ENCODE measurements around the gene TNFRSF4.

TNFRSF4 gene

DNA sequence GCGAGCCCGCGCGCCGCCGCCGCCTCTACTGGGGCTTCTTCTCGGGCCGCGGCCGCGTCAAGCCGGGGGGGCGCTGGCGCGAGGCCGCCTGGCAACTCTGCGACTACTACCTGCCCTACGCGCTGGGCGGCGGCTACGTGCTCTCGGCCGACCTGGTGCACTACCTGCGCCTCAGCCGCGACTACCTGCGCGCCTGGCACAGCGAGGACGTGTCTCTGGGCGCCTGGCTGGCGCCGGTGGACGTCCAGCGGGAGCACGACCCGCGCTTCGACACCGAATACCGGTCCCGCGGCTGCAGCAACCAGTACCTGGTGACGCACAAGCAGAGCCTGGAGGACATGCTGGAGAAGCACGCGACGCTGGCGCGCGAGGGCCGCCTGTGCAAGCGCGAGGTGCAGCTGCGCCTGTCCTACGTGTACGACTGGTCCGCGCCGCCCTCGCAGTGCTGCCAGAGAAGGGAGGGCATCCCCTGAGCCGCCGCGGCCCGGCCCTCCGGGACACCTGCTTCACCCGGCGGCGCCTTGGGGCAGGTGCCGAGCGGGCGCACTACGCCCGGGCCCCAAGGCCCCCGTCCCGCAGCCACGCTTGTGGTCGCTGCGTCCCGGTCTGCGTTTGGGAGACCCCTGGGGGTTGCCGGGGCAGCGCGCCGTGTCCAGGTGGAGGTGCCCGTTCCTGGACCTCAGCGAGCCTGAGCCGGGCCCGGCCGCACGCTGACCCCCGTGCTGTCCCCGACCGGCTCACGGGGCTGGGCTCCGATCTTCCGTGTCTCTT, 19.0 kb upstream of the TNFRSF4 start:
- no peak for DNase-seq (ENCODE audit: low read depth in 2 of 2)

- no peak for DNase-seq (ENCODE audit: low read depth in 2 of 2)
Measured at GRCh38 chr1:1232208-1232795, 18.3 kb upstream of the TNFRSF4 start, which contains the start of gene B3GALT6. Gene B3GALT6, plus strand, starts transcription at chr1:1232237. Its CDS starts 42 bp downstream, at chr1:1232279.

- DNase-seq (ENCODE audit: low read depth in 2 of 2) = peak; percentile 91 to 98
Measured at GRCh38 chr1:1231400-1232207, 17.7 kb upstream of the TNFRSF4 start, which contains the start of gene SDF4. Gene SDF4, minus strand, starts transcription at chr1:1232001. Its CDS starts 3,229 bp downstream, at chr1:1228772.

DNA sequence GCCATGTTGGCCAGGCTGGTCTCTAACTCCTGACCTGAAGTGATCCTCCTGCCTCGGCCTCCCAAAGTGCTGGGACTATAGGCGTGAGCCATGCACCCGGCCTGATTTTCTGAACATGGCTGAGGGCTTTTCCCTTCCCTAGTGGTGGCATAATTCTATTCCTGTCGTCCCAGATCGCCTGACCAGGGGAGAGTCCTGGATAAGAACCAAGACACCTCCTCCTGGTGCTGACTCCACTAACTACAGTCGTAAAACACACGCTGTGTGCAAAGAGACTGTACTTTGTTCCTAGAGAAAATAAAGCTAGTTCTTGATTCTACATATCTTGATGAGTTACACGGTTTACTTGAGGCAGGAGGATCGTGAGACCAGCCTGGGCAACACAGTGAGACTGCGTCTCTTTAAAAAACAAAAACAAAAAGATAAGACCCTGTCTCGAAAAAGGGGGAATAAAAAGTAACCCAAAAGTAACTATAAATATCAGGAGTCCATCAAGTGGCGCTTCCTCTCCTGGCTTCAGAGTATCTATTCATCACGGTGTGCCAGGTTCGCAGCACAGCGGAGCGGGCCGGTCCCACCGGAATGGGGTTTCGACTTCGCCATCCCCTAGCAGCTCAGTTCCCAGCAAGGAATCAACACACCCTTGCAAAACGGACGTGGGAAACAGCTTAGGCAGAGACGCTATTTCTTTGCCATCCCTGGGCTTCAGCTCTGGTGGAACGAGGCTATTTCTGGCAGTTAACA, 16.9 kb upstream of the TNFRSF4 start:
- DNase-seq (ENCODE audit: low read depth in 2 of 2) = no peak

- DNase-seq (ENCODE audit: low read depth in 2 of 2) = no peak
Measured at GRCh38 chr1:1229770-1230169, 15.8 kb upstream of the TNFRSF4 start.

- DNase-seq (ENCODE audit: low read depth in 2 of 2) = no peak
Measured at GRCh38 chr1:1228596-1229321, 14.8 kb upstream of the TNFRSF4 start.

DNA sequence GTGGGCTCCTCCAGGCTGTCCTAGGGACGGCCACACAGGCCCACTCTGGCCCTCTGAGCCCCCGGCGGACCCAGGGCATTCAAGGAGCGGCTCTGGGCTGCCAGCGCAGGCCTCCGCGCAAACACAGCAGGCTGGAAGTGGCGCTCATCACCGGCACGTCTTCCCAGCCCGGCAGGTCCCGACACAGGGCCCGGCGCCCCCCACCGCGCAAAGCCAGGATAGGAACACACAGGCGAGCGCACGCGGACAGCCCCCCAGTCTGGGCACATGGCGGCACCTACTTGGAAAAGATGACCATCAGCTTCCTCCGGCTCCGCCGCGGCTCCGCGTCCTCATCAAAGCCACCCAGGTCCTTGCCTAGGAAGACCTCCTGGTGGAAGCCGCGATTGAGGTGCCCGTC, 14.2 kb upstream of the TNFRSF4 start:
- no peak for DNase-seq (ENCODE audit: low read depth in 2 of 2)

DNA sequence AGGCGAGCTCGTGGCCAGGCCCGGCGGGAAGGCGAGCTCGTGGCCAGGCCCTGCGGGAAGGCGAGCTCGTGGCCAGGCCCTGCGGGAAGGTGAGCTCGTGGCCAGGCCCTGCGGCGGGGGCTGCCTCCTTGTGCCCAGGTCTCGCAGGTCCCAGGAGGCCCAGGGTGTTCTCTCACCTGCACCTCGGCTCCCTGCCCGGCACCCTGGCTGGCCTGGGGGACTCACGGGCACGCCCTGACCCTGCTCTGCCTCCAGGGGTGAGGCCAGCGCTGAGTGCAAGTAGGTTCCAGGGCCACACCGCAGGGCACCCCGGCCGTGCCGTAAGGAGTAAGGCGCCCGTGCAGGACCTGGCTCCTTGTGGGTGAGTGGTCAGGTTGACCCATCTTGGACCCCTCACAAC, 13.4 kb upstream of the TNFRSF4 start:
- DNase-seq (ENCODE audit: low read depth in 2 of 2) = no peak

- DNase-seq (ENCODE audit: low read depth in 2 of 2) = no peak
Measured at GRCh38 chr1:1226566-1227362, 12.8 kb upstream of the TNFRSF4 start.

DNA sequence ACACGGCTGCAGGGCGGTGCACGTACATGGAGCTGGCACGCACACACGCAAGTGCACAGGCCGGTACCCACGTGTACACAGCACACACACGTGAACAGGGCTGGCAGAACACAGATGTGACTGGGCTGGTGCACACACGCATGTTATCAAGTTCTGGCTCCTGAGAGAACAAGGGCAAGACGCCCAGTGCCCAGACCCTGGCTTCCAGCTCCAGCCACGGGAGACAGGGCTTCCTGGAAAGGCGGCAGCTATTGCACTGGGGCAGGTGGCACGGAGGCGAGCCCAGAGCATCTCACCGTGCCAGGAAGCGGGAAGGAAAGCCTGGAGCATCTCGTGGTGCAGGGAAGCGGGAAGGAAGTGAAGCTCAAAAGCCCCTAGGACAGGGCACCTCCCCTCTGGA, 12.0 kb upstream of the TNFRSF4 start:
- DNase-seq (ENCODE audit: low read depth in 2 of 2) = no peak

- no peak for DNase-seq (ENCODE audit: low read depth in 2 of 2)
Measured at GRCh38 chr1:1225238-1225845, 11.4 kb upstream of the TNFRSF4 start.

GRCh38 chr1:1223891-1224290, 9.9 kb upstream of the TNFRSF4 start:
- DNase-seq (ENCODE audit: low read depth in 2 of 2) = no peak

DNA sequence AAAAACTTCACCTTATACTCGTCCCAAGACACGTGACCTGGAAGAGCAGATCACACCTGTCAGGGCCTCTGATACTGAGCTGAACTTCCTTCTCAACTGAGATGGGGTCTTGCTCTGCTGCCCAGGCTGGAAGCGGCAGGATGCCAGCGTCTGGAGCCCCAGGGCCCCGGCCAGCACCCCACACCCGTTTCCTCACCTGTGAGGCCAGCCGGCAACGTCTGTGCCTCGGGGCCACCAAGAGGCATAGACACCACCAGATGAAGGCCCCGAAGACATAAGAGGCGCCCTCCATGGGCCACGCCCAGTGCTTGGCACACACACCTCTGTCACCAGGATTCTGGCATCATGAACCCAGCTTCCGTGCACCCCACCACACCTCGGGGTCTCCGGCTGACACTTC, 9.4 kb upstream of the TNFRSF4 start:
- no peak for DNase-seq (ENCODE audit: low read depth in 2 of 2)

DNA sequence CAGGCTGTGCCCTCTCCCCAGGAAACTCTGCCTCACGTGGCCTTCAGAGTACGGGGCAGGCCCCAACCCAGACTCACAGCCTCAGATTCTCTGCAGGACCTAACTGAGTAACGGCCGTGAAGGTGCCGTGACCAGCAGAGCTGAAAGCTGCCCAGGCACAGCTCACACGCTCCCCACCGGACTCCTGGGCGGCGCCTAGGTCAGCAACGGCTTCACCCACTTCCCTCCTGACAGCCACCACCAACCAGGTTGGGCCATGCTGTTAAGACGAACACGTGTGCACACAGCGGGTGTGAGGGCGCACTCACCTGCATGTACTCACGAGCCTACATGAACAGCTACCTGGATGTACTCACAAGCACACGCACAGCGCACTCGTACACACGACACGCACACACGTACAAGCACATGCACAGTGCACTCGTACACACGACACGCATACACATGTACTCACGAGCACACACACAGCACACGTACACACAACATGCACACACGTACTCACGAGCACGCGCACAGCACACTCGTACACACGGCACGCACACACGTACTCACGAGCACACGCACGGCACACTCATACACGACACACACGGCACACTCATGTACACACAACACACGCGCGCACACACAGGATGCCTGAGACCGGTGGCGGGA, 8.7 kb upstream of the TNFRSF4 start:
- DNase-seq (ENCODE audit: low read depth in 2 of 2) = no peak

DNA sequence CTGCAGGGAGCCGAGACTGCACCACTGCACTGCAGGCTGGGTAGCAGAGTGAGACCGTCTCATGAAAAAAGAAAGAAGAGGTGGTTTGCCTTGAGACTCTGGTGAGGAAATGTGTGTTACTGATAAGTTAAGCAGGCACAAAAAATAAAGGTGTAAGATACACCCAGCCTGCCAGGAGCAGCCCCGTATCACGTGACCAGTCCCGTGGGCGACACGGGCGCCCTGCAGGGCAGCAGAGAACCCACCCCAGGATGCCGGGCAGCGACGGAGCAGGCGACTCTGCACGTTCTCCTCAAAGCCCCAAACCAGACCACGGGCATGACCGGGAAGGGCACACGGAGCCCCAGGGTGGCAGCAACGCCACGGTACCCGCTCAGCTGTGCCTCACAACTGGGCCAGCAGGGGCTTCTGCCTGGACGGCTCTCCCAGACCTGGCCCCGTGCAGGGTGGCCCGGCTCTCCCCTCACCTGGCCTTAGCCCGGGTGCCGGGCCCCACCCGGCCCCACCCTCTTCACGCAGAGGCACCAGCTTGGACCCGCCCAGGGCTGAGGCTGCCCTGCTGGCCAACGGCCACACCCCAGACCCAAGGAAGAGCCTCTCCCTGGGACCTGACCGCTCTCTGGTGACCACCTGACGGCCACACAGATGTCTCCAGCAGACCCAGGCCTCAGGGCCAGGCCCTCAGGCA, 8.1 kb upstream of the TNFRSF4 start:
- DNase-seq (ENCODE audit: low read depth in 2 of 2) = peak in 1 of 2 donors; percentile 37

DNA sequence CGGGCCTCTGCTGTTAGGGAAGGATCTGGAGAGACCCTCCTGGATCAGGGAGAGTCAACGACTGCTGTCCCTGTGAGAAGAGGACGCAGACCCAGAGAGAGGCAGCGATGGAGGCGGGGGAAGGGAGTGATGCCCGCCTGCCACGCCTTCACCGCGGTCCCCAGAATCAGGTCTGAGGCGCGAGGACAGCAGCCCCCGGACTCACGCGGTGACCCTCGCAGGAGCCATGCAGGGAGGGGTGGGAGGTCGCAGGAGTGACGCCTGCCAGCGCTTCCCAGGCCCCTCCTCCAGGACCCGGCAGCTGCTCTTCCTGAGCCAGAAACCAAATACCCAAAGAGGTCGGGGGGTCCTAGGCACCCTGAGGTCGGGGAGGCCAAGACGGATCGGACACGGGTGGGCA, 6.2 kb upstream of the TNFRSF4 start:
- no peak for DNase-seq (ENCODE audit: low read depth in 2 of 2)

DNA sequence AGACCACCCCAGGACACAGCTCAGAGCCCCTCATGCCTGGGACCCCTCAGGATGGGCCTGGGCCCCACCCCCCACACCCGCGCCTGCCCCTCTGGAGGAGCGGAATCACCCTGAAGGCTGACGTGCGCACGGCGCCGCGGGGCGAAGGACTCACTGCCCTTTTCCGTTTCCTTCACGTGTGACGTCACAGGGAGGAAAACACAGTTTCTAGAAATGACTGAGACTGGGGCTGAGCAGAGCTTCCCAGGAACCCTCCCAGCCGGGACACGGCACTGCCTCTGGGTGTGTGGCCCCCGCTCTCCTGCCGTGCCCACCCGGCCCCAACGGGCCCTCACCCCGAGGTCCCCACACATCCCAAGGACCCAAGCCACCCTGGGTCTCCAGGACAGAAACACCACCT, 5.4 kb upstream of the TNFRSF4 start:
- DNase-seq (ENCODE audit: low read depth in 2 of 2) = no peak

DNA sequence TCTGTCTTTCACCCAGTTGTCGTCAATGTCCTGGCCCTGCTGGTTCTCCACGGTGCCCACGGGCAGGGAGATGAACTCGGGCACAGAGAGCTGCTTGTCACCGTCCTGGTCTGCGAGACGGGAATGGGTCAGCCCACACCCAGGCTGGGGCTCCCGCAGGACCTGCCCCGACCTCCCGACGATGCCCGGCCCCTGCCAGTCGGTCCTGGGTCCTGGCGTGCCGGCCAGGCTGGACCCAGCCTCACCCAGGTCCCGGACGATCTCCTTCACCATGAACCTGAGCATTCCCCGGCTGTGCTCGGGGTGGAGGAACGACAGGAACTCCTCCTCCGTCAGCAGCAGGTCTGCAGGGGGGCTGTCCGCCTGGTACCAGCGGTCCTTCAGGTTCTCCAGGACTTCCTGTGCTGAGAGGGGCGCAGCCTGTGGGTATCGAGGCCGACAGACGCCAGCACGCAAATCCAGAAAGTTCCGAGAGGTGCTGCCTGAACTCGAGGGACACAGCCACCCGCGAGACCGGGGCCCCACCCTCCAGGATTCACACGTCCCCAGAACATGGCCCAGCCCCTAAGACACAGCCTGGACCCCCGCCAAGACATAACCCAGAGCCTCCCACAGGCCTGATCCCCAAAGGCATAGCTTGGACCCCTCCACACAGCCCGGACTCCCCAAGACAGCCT, 4.7 kb upstream of the TNFRSF4 start:
- no peak for DNase-seq (ENCODE audit: low read depth in 2 of 2)
